HG02981 (cell line): ENCODE results near the gene GPR42.
"Not testable (repeated sequence)": the region's sequence is repeated elsewhere in the genome, so short reads cannot be mapped to it uniquely, and the experiment has no call there.

Source experiments
- ATAC-seq: cut with Tn5 transposase; IDR thresholded peaks from one replicate; pipeline ENCODE4 v1.9.1; 2021; ENCODE audit warnings: mild to moderate bottlenecking, moderate library complexity; ENCODE audit not compliant: unreplicated experiment

The GPR42 gene

DNA sequence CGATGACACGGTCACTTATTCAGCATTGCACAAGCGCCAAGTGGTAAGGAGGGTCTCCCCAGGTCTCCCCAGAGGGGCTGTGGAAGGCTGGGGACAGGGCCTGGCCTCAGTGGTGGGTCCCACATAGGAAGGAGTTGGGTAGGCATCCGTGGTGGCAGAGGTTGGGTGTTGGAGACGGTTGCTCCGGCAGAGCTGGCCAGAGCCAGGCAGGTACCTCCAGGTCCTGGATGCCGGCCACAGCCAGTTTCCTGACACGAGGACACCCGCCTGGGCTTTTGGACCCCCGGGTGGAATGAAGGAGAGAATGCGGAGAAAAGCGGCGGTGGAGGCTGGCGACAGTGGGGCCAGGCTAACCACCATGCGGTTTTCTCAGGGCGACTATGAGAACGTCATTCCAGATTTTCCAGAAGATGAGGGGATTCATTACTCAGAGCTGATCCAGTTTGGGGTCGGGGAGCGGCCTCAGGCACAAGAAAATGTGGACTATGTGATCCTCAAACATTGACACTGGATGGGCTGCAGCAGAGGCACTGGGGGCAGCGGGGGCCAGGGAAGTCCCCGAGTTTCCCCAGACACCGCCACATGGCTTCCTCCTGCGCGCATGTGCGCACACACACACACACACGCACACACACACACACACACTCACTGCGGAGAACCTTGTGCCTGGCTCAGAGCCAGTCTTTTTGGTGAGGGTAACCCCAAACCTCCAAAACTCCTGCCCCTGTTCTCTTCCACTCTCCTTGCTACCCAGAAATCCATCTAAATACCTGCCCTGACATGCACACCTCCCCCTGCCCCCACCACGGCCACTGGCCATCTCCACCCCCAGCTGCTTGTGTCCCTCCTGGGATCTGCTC is 24.4 kb upstream of the GPR42 start:
- ATAC-seq: no peak

DNA sequence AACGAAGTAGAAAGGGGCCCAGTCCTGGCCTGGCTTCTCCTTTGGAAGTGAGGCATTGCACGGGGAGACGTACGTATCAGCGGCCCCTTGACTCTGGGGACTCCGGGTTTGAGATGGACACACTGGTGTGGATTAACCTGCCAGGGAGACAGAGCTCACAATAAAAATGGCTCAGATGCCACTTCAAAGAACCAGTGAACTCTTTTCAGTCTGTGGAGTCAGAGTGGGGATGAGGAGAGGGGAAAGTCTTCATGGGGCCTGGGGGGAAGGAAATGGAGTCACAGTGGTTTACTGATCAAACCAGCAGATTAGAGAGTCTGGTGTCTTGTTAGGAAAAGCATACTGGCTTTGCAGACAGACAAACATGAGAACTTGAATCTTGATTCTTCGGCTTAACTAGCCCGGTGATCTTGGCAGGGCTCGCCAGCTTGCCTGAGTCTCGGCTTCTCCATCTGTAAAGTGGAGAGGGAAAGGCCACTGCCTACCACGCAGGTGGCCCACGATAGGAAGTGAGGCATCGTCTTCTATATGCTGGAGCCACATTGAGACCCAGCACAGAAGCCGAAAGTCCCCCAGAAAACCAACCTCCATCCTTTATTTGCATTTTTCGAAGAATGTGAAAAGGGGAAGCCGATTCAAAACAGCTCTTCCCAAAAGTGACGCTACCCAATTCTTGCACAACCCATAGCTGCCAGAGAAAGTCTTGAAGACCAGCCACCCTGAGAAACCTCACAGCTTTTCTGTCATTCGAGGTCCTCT is 23.5 kb upstream of the GPR42 start, which contains the start of gene FFAR1:
FFAR1 (plus strand) TSS at position 732 of the 759 bp plus-strand sequence. CDS start 3,650 bp downstream, outside the sequence.
- ATAC-seq: peak; percentile 42

DNA sequence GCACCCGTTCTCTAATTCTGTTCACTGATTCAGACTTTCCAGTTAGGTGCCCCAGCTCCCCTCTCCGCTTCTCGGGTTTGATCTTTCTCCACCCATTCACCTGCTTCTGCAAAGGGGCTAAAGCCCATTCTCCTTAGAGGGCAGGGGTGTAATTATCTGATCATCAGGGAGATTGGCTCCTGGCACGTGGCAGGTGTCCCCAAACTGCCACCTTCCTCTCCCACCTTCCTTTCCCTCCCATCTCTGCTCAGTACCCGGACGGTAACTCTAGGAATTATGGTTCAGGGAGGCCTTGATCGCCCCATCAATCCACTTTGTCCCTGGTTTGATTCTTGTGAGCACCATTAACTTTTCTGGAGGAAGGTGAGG is 23.0 kb upstream of the GPR42 start:
- ATAC-seq: no peak

DNA sequence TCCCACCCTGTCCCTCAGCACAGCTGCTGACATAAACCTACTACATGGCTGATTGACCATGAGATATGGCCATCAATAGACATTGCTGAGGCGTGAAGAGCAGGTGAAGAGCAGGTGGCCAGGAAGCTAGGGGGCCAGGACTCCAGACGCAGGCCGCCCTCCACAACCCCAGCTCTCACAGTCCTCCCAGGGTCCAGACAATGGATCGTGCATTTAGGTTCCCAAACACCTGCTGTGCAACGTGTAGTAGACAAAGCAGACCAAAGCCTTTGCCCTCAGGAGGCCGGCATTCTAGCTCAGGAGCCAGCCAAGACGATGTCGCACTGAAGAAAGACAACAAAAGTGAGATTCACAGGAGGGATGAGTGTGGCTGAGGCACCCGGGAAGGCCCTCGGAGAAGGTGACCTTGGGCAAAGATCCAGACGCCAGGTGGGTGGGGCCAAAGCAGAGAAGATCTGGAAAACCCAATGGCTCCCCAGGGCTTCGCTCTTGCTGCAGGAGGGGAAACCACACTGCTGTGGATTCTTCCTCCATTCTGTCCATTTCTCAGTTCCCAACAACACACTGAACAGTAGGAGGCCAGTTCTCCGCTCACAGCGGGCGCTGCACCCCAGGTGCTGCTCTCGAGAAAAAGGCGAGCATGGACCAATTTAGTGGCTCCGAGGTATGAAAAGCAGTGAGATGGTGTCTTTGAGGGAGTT is 21.8 kb upstream of the GPR42 start:
- ATAC-seq: no peak

DNA sequence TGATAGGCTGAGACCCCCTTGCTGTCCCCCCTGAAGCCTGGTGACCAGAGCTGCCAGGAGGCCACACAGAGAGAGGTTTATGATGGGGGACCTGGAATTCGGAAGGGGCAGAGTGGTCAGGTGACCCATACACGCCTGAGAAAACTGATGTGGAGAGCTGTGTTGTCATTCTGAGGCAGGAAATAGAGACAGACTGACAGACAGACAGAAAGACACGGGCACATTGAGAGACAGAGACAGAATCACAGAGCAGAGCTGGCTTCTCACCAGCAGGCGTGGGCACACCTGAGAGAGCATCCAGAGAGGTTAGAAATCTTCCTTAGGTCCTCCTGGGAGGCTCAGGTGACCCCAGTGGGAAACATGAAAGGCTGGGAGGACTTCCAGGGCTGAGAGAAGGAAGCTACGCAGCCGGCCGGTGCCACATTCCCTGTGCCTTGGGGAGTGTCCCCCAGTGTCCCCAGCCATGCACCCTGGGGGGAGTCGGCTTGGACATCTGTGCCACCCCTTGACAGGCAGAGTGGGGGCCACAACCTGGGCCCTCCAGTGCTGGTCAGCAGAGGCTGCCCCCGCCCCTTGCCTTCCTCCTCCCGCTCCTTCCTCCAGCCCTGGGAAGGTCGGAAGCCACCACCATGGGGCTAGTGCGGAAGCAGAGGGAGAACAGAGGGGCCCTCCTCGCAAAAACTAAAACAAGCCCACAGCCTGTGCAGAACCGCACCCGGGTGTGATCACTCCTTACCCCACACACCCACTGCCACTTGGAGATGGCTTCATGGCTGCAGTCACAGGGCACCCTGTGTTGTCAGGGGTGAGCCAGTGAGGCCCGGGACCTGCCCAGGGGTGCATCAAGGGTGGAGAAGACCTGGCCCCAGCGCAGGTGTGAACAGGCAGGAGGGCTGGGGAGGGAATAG is 21.0 kb upstream of the GPR42 start:
- ATAC-seq: no peak

DNA sequence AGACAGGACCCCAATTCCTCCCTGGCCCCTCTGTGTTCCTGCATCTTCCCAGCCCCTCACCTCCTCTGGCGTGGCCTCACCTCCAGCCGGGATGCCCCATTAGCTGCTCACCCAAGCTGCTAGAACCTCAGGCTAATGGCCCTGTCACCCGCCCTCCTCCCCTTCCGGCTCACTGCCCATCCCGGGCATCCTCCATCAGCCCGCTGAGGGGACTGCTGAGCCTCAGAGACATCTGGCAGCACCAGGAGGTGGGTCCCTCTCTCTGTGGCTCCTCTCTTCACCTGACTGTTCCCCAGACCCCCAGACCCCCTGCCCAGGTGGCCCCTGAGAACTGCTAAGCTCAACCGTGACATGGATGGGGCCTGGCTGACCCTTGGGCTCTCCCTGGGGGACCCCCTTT is 20.3 kb upstream of the GPR42 start:
- no peak for ATAC-seq

DNA sequence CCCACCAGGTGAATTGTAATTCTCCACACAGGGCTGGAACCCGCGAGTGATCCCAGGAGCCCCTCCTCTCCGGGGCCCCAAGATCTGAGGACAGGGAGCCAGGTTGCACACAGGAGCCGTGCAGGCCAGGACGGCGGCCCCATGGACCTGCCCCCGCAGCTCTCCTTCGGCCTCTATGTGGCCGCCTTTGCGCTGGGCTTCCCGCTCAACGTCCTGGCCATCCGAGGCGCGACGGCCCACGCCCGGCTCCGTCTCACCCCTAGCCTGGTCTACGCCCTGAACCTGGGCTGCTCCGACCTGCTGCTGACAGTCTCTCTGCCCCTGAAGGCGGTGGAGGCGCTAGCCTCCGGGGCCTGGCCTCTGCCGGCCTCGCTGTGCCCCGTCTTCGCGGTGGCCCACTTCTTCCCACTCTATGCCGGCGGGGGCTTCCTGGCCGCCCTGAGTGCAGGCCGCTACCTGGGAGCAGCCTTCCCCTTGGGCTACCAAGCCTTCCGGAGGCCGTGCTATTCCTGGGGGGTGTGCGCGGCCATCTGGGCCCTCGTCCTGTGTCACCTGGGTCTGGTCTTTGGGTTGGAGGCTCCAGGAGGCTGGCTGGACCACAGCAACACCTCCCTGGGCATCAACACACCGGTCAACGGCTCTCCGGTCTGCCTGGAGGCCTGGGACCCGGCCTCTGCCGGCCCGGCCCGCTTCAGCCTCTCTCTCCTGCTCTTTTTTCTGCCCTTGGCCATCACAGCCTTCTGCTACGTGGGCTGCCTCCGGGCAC is 19.3 kb upstream of the GPR42 start:
- ATAC-seq: no peak

DNA sequence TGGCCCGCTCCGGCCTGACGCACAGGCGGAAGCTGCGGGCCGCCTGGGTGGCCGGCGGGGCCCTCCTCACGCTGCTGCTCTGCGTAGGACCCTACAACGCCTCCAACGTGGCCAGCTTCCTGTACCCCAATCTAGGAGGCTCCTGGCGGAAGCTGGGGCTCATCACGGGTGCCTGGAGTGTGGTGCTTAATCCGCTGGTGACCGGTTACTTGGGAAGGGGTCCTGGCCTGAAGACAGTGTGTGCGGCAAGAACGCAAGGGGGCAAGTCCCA is 18.8 kb upstream of the GPR42 start:
- ATAC-seq: no peak

DNA sequence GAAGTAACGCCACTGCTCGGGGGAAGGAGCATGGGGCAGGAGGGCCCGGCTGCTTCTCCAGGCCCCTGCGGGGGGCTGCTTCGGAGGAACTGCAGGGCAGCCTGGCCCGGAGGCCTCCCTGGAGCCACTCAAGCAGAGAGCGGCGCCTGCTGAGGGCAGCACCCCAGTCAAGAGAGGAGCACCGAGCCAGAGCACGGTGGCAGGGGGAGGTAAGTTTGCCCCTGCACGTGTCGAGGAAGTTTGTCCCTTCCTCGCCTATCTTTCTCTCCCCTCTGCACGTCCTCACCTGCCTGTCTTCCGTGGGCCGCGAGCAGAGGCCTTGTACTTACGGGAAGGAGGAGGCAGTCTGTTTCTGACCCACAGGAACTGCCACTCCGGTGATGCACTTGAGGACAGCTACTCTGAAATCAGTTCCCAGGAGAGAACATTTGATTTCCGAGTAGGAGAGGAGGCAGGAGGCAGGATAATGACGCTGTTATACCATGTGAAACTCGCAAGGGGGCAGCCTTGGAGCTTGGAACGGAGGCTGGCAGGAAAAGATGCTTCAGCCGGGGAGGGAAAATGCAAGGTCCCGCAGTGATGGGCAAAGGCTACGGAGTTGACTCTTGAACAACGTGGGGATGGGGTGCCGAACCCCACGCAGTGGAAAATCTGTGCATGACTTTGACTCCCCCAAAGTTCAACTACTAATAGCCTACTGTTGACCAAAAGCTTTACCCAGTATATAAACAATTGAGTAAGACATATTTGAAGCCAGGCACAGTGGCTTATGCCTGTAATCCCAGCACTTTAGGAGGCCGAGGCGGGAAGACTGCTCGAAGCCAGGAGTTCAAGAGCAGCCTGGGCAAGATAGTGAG is 18.2 kb upstream of the GPR42 start:
- ATAC-seq: no peak

DNA sequence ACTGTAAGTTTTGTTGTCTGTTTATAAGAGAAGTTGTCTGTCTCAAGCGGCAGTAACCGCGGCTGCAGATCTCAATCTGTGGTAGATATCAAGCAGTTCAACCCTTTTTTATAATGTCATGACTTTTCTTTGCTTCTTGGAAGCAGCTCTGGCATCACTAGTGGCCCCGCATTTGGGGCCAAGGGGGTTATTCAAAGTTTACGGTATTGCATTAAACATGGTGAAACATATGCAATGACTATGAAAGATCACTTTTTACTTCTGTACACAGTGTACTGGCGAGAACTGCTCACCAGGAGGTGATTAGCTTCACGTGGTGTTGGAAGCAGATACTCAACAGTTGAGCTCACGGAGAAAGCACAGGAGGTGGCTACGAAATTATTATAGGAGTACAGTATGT is 17.2 kb upstream of the GPR42 start:
- ATAC-seq: no peak

DNA sequence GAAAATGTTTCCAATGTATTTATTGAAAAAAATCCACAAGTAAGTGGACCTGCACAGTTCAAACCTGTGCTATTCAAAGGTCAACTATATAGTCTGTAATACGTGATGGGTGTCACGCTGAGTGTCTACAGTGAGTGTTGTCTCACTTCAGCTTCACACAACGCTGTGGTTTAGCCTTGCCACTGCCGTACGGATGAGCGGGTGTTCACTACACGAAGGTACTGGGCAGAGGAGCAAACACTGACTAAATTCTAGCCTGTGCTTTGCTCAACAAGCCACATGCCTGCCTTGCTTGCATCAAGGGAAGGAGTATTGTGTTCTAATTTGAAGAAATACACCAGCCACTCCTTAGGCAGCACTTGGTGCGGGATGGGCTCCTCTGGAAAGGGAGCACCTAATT is 16.0 kb upstream of the GPR42 start:
- no peak for ATAC-seq

DNA sequence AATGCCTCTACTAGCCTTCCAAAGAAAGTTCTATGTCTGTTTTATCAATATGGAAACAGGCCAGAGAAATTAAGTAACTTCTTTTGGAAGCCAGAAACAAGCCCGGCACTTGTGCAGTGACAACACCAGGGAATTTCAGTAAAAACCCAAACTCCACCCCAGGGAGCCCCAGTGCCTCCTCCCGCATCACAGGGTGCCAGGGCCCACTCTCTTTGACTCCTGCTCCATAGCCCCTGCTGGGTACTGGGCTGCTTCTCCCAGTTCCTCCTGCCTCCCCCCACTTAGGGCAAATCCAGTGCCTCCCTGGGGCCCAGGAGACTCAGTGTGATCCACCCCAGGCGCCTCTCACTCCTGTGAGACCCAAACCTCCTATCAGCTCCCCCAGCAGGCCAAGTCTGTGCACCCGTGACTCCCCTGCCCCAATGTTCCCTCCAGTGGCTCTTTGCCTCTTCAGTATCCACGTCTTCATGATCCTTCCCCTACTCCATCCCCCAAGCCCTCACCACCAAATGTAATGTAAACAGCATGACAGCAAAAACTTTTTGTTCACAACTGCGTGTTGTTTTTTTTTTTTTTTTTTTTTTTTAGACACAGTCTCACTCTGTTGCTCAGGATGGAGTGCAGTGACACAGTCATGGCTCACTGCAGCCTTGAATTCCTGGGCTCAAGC is 14.9 kb upstream of the GPR42 start:
- ATAC-seq: no peak

DNA sequence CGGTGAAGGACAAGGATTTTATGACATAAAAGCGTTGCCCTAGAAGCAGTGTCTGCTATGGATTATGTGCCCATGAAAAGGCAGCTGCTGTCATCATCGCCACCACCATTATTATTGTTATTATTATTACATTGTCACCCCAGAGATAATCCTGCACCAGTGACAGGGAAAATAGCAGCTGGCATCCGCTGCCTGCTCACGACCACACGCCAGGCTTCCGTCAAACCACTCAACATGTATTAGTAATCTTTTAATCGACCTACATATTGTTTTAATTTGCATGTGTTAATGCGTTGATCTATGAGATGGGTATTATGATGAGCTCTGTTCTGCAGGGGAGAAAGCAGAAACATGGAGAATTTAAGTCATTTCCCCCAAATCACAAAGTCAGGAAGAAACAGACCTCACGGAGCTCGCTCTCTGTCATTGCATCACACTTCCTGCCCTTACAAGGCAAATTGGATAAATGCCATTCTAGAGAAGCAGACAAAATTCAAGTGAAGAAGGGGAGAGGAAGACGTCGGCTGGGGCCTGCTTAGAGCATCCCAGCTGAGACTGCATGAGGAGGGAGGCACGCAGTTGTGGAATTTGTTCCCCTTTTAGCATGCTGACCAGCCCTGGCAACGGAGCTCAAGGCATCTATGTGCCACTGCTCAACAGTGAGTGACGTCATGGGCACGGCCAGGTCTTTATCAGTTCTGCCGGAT is 12.8 kb upstream of the GPR42 start, which contains the start of gene FFAR3:
FFAR3 (plus strand) TSS at position 594 of the 707 bp plus-strand sequence. CDS start 431 bp downstream, outside the sequence.
- no peak for ATAC-seq

DNA sequence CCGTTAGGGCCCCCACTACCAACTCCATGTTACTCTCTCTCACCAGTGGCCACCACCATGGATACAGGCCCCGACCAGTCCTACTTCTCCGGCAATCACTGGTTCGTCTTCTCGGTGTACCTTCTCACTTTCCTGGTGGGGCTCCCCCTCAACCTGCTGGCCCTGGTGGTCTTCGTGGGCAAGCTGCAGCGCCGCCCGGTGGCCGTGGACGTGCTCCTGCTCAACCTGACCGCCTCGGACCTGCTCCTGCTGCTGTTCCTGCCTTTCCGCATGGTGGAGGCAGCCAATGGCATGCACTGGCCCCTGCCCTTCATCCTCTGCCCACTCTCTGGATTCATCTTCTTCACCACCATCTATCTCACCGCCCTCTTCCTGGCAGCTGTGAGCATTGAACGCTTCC is 12.0 kb upstream of the GPR42 start:
- not testable (repeated sequence) for ATAC-seq

DNA sequence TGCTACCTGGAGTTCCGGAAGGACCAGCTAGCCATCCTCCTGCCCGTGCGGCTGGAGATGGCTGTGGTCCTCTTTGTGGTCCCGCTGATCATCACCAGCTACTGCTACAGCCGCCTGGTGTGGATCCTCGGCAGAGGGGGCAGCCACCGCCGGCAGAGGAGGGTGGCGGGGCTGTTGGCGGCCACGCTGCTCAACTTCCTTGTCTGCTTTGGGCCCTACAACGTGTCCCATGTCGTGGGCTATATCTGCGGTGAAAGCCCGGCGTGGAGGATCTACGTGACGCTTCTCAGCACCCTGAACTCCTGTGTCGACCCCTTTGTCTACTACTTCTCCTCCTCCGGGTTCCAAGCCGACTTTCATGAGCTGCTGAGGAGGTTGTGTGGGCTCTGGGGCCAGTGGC is 11.5 kb upstream of the GPR42 start:
- ATAC-seq: not testable (repeated sequence)

DNA sequence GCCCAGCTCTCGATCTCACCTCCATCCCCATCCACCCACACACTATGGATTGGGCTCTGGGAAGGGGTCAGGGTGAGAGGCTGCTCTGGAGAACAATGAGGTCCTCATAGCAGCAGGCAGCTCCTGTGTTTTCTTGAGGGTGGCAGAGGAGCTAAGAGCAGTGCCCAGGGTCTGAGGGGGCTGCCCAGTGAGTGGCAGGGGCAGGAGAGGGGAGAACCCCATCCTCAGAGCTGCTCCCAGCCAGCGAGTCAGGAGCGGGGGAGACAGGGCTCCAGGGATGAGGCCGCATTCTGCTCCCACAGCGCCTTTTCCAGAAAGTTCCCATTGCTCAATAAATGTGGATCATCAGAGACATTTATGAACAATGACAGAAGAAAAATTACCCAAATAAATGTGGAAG is 10.8 kb upstream of the GPR42 start:
- ATAC-seq: not testable (repeated sequence)

DNA sequence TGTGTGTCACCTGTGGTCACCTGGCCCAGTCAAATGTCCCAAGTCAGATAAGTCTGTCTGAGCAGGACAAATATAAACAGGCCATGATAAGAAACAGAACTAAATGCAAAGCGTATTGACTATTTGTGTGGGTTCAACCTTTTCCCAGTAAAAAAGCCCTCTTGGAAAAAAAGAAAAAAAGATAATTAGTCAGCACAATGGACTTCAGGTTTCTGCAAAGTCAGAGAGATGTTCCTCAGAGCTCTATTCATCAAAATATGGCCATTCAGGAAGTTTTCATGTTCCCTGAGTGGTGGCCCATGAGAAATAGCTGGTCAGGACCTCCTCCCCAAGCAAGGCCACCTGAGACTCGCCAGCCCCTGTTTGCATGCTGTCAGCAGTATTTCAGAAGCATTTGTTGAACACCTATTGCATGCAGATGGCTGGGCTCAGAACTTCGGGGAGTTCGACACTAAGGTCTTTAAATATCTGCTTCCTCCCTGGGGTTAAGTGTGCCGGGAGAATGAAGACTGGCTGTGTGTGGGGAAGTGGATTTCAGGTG is 9.9 kb upstream of the GPR42 start:
- ATAC-seq: no peak
